GM12891 (cell line): ENCODE data around the gene NACC2.

Source experiments
- POLR2A ChIP-seq: IDR thresholded peaks from 2 replicates; pipeline ENCODE4 v1.6.1; 2011; ENCODE audit warnings: low read depth, low read length, control low read depth
- POLR2AphosphoS5 ChIP-seq: IDR thresholded peaks from 2 replicates; pipeline ENCODE4 v1.6.1; 2011; ENCODE audit warnings: low read depth, low read length, control low read depth
- SPI1 ChIP-seq: IDR thresholded peaks from 2 replicates; pipeline ENCODE4 v1.6.1; 2011; ENCODE audit warnings: low read depth, low read length, control low read depth
- TAF1 ChIP-seq: IDR thresholded peaks from 2 replicates; pipeline ENCODE4 v1.6.1; 2011; ENCODE audit warnings: low read depth, low read length, control low read depth

DNA sequence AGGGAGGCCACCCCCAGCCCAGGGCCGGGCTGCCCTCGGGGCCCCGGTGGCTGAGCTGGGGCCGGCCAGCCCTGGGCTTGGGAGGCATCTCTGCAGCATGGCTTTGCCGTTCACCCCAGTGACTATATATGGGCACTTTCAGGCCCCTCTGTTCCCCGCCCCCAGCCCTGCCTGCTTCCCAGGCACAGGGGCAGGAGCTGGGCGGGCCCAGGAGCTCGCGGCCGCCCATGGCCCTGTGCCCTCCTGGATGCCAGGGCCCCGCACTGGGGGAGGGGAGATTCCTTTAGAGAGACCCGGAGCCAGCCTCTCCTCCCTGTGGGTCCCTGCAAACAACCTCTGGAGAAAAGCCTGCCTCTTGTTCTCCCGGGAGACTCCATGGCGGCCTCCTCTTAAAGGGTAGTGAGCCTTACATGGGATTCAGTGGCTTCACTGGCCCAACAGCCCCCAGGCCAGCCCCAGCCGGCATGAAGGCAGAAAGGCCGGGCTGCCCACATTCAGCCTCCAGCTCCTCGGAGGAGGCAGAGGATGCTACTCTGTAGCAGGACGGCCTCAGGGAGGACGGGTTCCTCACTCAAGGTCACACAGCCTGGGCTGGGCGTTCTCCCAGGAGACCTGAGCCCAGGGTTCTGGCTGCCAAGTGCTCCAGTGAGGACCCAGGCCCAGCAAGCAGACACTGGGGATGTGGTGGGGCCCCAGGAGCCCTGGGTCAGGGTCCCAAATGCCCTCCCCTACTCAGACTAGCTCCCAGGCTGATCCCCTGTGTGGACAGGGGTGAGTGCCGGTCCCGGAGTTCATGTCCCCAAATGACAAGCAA lies 4.1 kb downstream of the NACC2 start:
- TF ChIP-seq POLR2A (no peak), TAF1 (no peak), POLR2AphosphoS5 (no peak), SPI1 (no peak)
